Measurements from ENCODE around the gene MOCOS. TPM values are rescaled to one million over a fixed set of nuclear protein-coding genes. Genes with fewer than 3 reads are reported as not detected.

The MOCOS gene
- total RNA-seq, 1 experiment from 2014 or later, result 4.2 TPM

GRCh38 chr18:36279001-36279400, 91.7 kb downstream of the MOCOS start (continued):
- TF ChIP-seq ZSCAN18 (CRISPR knock-in tag; IDR thresholded peaks at IDR 0.05) (no peak), TEAD1 (CRISPR knock-in tag; IDR thresholded peaks at IDR 0.05) (no peak), E2F5 (CRISPR knock-in tag; IDR thresholded peaks at IDR 0.05) (no peak), USF1 (CRISPR knock-in tag; IDR thresholded peaks at IDR 0.05) (no peak), CREM (CRISPR knock-in tag; IDR thresholded peaks at IDR 0.05) (no peak), ZNF671 (CRISPR knock-in tag; IDR thresholded peaks at IDR 0.05) (no peak), MYBL2 (CRISPR knock-in tag; IDR thresholded peaks at IDR 0.05) (no peak)

GRCh38 chr18:36281936-36282335, 94.6 kb downstream of the MOCOS start:
- no peaks in the 10 kb centered on the region for H3K9me3 Mint-ChIP-seq
- no peaks in the 10 kb centered on the region; the same call in 1 of the 2 replicates for H3K4me1 Mint-ChIP-seq
- POLR2A ChIA-PET, result no interaction called here

GRCh38 chr18:36283448-36283847, 96.2 kb downstream of the MOCOS start:
- ATAC-seq (no peak), DNase-seq (ENCODE audit: low spot score) (no peak)
- peaks cover 9% of the 10 kb centered on the region for H3K27me3 Mint-ChIP-seq (ENCODE audit: low read depth)
- H3K27ac Mint-ChIP-seq, result no peak overlapping the region
- no peaks in the 10 kb centered on the region; the same call in 1 of the 2 replicates for H3K4me1 Mint-ChIP-seq
- ChIA-PET POLR2A (interaction anchor here (0.6 kb wide), 1 partner anchor 53 kb away, joined by 7 read pairs; no protein-coding TSS in a partner anchor), CTCF (interaction anchor here (1.2 to 3.9 kb wide), 9 partner anchors 8 to 188 kb away, joined by 3 to 44 read pairs (median 5); partner anchors contain the start of genes FHOD3 and MOCOS)
- H3K4me3 Mint-ChIP-seq, result no peak overlapping the region
- TF ChIP-seq FOXP1 (CRISPR knock-in tag; IDR thresholded peaks at IDR 0.05; ENCODE audit: borderline replicate concordance), result no peak
- TF ChIP-seq MAX (CRISPR knock-in tag; IDR thresholded peaks at IDR 0.05), result no peak
- no peak for TF ChIP-seq TEAD1 (CRISPR knock-in tag; IDR thresholded peaks at IDR 0.05)
- TF ChIP-seq RELA (CRISPR knock-in tag; IDR thresholded peaks at IDR 0.05; ENCODE audit: borderline replicate concordance), result no peak
- no peak for TF ChIP-seq ETV6 (CRISPR knock-in tag; IDR thresholded peaks at IDR 0.05)
- TF ChIP-seq FOXJ3 (CRISPR knock-in tag; IDR thresholded peaks at IDR 0.05; ENCODE audit: borderline replicate concordance), result no peak
- no peaks in the 10 kb centered on the region for H3K36me3 Mint-ChIP-seq
- peaks cover 3% of the 10 kb centered on the region for H3K9me3 Mint-ChIP-seq

More at GRCh38 chr18:36281936-36282335, 94.6 kb downstream of the MOCOS start:
- Mint-ChIP-seq H3K27me3 (ENCODE audit: low read depth) (peaks cover 9% of the 10 kb centered on the region), H3K36me3 (no peaks in the 10 kb centered on the region), H3K4me3 (no peak overlapping the region), H3K27ac (no peak overlapping the region)
- no peak for ATAC-seq
- CTCF ChIA-PET, result interaction anchor here (0.5 to 3.9 kb wide), 5 partner anchors 85 to 187 kb away, joined by 3 to 44 read pairs (median 4); no protein-coding TSS in a partner anchor
- TF ChIP-seq ESRRA (CRISPR knock-in tag; IDR thresholded peaks at IDR 0.05; ENCODE audit: borderline replicate concordance), result no peak
- TF ChIP-seq ZNF232 (CRISPR knock-in tag; IDR thresholded peaks at IDR 0.05), result no peak
- TF ChIP-seq CDX4 (CRISPR knock-in tag; IDR thresholded peaks at IDR 0.05; ENCODE audit: borderline replicate concordance), result no peak
- no peak for TF ChIP-seq TEAD1 (CRISPR knock-in tag; IDR thresholded peaks at IDR 0.05)
- TF ChIP-seq IRF1 (CRISPR knock-in tag; IDR thresholded peaks at IDR 0.05), result no peak
- TF ChIP-seq ATF3 (CRISPR knock-in tag; conservative IDR thresholded peaks at IDR 0.05), result no peak
- no peak for TF ChIP-seq TCF7 (CRISPR knock-in tag; IDR thresholded peaks at IDR 0.05; ENCODE audit: low read depth)
- TF ChIP-seq GTF2I (CRISPR knock-in tag; conservative IDR thresholded peaks at IDR 0.05), result no peak
- no peak for TF ChIP-seq HMGXB4 (CRISPR knock-in tag; IDR thresholded peaks at IDR 0.05)
- DNase-seq (ENCODE audit: low spot score), result no peak
